GM12891 (cell line): Measurements from ENCODE around the gene C16orf90.

Experiments used
- POLR2A ChIP-seq: IDR thresholded peaks from 2 replicates; pipeline ENCODE4 v1.6.1; 2011; ENCODE audit warnings: low read depth, low read length, control low read depth
- POLR2AphosphoS5 ChIP-seq: IDR thresholded peaks from 2 replicates; pipeline ENCODE4 v1.6.1; 2011; ENCODE audit warnings: low read depth, low read length, control low read depth
- TAF1 ChIP-seq: IDR thresholded peaks from 2 replicates; pipeline ENCODE4 v1.6.1; 2011; ENCODE audit warnings: low read depth, low read length, control low read depth

DNA sequence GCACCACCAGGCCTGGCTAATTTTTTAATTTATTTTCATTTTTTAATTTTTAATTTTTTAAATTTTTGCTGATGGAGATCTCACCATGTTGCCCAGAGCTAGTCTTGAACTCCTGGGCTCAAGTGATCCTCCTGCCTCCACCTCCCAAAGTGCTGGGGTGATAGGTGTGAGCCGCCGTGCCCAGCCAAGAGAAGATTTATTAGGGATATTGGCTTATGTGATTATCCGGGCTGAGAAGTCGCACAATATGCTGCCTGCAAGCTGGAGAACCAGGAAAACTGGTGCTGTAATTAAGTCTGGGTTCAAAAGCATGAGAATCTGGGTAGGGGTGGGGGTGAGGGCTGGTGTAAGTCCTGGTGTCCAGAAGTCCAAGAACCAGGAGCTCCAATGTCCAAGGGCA lies 2.5 kb upstream of the C16orf90 start:
- TF ChIP-seq POLR2A: no peak
- no peak for TF ChIP-seq POLR2AphosphoS5
- TF ChIP-seq TAF1: no peak
